Testis (tissue), 3 donors: Measurements from ENCODE around the gene CRYGN. TPM values are rescaled to one million over a fixed set of nuclear protein-coding genes. Genes with fewer than 3 reads are reported as not detected.
A peak's percentile ranks its signal among the peaks of the same experiment; 100 is the strongest.

Source experiments
- DNase-seq: peaks from one replicate; pipeline ENCODE4 v3.0.0-alpha.2; 2019
- H3K27ac ChIP-seq, 2 donors: fragments of 200-600 bp; sonication (generic); one replicate each; pipeline ENCODE4 v1.5.1; 2019
- H3K27me3 ChIP-seq: fragments of 200-600 bp; sonication (generic); one replicate; pipeline ENCODE4 v1.5.1; 2019
- H3K36me3 ChIP-seq: fragments of 200-600 bp; sonication (generic); one replicate; pipeline ENCODE4 v1.5.1; 2017; ENCODE audit warnings: low read depth; ENCODE audit errors: missing control alignments
- H3K4me1 ChIP-seq: fragments of 200-600 bp; sonication (generic); one replicate; pipeline ENCODE4 v1.5.1; 2019
- H3K4me3 ChIP-seq, 2 donors: fragments of 200-600 bp; sonication (generic); one replicate each; pipeline ENCODE4 v1.5.1; 2017 to 2019
- H3K9me3 ChIP-seq: fragments of 200-600 bp; sonication (generic); one replicate; pipeline ENCODE4 v1.5.1; 2017
- CTCF ChIP-seq, 3 experiments: fragments of 450-650 bp in 2 of 3; fragments of 200-600 bp in 1 of 3; sonication (generic) in 1 of 3; IDR thresholded peaks; one replicate each; pipeline ENCODE4 v1.5.1; 2016 to 2019; ENCODE audit warnings: antibody characterized with exemption in 3 of 3, mild to moderate bottlenecking in 2 of 3, moderate library complexity in 1 of 3
- POLR2A ChIP-seq: fragments of 450-650 bp; IDR thresholded peaks from one replicate; pipeline ENCODE4 v1.6.1; 2017; ENCODE audit warnings: antibody characterized with exemption, mild to moderate bottlenecking, moderate library complexity
- WGBS, 2 donors: methylation state at CpG; one replicate each; pipeline ENCODE4 v1.1.5; 2018; 5-methylcytosine and 5-hydroxymethylcytosine counted together
- intact Hi-C: fragments of 100-400 bp; cut with DNase I; formaldehyde crosslinking; loops from one replicate; pipeline ENCODE4 v1.15.1; 2023; ENCODE audit warnings: low total_unique reads
- polyA plus RNA-seq: library from polyadenylated mRNA; stranded (reverse); fragments of 350-450 nt; fragmentation: Illumina TruSeq; extraction: RNeasy Lipid Tissue Mini Kit (QIAGEN cat#74804); gene quantifications from one replicate; pipeline ENCODE4 v1.2.3, GENCODE V29; 2014; ENCODE audit warnings: low read depth, low replicate concordance; ENCODE audit not compliant: insufficient read depth
- total RNA-seq, 2 donors: library from RNA; depleted of rRNA; stranded (reverse); fragments of >200 nt; gene quantifications; one replicate each; pipeline ENCODE4 v1.2.3, GENCODE V29; 2016

CRYGN gene
- total and polyA plus RNA-seq, 3 donors from 2014 or later, result 0.44 to 1.7 (median 0.62) TPM

- Histone ChIP-seq H3K4me3 (no peak overlapping the region), H3K4me1 (peaks cover 10% of the 10 kb centered on the region), H3K36me3 (no peaks in the 10 kb centered on the region), H3K27me3 (no peaks in the 10 kb centered on the region), H3K27ac (no peak overlapping the region), H3K9me3 (no peaks in the 10 kb centered on the region)
- no peak for DNase-seq
- WGBS, 2 donors, result 92 to 93% methylated on average over 20 to 24 of the region's 24 CpGs
- intact Hi-C loops, result no loop called here
- no peak for TF ChIP-seq POLR2A
- no peak for TF ChIP-seq CTCF (IDR thresholded peaks at IDR 0.05)
Measured at GRCh38 chr7:151406051-151406875, 33.7 kb downstream of the CRYGN start.

GRCh38 chr7:151405588-151405987, 34.4 kb downstream of the CRYGN start:
- Histone ChIP-seq H3K4me1 (peaks cover 10% of the 10 kb centered on the region), H3K4me3 (no peak overlapping the region), H3K9me3 (no peaks in the 10 kb centered on the region), H3K27me3 (no peaks in the 10 kb centered on the region), H3K36me3 (no peaks in the 10 kb centered on the region), H3K27ac (no peak overlapping the region)
- no peak for TF ChIP-seq CTCF (IDR thresholded peaks at IDR 0.05)
- TF ChIP-seq POLR2A, result no peak
- DNase-seq, result no peak
- intact Hi-C loops, result no loop called here
- WGBS, 2 donors, result 87 to 92% methylated on average over 3 to 10 of the region's 10 CpGs

- no peaks in the 10 kb centered on the region for H3K9me3 ChIP-seq
- DNase-seq, result no peak
- no peak overlapping the region for H3K4me3 ChIP-seq
- TF ChIP-seq POLR2A (no peak), CTCF (IDR thresholded peaks at IDR 0.05) (no peak)
- intact Hi-C loops, result no loop called here
- H3K4me1 ChIP-seq, result peaks cover 10% of the 10 kb centered on the region
- no peaks in the 10 kb centered on the region for H3K36me3 ChIP-seq
- peak overlapping the region in 1 of 2 donors; percentile 31 for H3K27ac ChIP-seq
- 79 to 87% methylated on average over 9 of the region's 9 CpGs for WGBS, 2 donors
- no peaks in the 10 kb centered on the region for H3K27me3 ChIP-seq
Measured at GRCh38 chr7:151405056-151405455, 34.9 kb downstream of the CRYGN start.

- H3K27ac ChIP-seq, result peak overlapping the region; percentile 14 to 31
- peaks cover 10% of the 10 kb centered on the region for H3K4me1 ChIP-seq
- no peaks in the 10 kb centered on the region for H3K36me3 ChIP-seq
- no peak for TF ChIP-seq POLR2A
- no peak for TF ChIP-seq CTCF (IDR thresholded peaks at IDR 0.05)
- peak; percentile 51 for DNase-seq
- intact Hi-C loops, result no loop called here
- no peak overlapping the region for H3K4me3 ChIP-seq
- no peaks in the 10 kb centered on the region for H3K27me3 ChIP-seq
- 38 to 40% methylated on average over 14 to 18 of the region's 18 CpGs for WGBS, 2 donors
- H3K9me3 ChIP-seq, result no peaks in the 10 kb centered on the region
Measured at GRCh38 chr7:151404216-151405011, 35.5 kb downstream of the CRYGN start.
